GM19397 (cell line): ENCODE data around the gene PCDH17.

Experiments used
- ATAC-seq: cut with Tn5 transposase; IDR thresholded peaks from one replicate; pipeline ENCODE4 v1.9.1; 2021; ENCODE audit warnings: mild to moderate bottlenecking, moderate library complexity; ENCODE audit not compliant: unreplicated experiment

The PCDH17 gene

GRCh38 chr13:57635541-57636085 is 4.1 kb downstream of the PCDH17 start:
- no peak for ATAC-seq

DNA sequence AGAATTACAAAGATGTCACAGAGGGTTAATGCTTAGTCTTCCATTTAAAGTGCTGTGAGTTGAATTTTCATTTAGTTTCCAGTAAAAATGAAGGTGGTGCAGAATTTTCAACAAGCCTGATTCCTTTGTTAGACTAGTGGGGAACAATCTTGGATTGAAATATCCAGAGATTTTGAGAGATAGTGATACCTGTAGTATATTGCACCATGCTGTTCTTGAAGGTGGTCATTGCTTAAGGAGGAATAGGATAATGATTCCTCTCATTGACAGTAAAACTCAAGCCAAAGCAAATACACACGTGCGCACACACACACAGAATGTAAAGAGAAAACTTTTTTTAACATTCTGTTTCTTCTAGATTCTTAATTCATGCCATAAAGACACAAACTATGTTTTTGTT is 5.3 kb downstream of the PCDH17 start:
- no peak for ATAC-seq

GRCh38 chr13:57637515-57637914 is 6.0 kb downstream of the PCDH17 start:
- ATAC-seq, result no peak

DNA sequence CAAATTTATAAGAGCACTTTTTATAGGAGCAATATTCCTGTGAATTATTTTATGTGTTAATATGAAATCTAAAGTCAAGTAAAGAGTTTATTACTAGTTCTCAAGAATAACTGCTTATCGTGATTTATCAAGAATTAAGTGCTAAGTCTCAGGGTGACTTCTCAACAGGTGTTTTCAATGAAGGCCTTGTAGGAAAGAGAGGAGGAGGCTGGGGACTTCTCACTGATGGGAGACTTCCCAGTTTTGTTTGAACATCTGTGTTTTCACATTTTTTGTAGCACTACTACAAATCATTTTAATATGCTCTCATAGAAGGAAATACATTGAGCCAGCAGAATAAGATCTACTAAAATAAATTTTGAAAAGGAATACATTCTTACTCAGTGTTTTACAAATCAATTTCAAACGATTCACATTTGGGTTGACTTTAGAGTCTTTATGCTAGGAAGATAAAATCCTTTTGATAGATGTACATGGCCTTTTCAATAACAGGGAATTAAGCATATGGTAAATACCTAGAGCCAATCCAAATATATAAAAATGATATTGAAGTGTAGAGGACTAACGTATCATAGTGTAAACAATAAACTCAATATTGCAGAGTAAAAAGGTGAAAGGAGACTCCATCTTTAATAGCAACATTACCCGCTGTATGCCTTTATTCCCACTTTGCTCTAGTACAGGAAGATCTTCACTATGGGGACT is 6.8 kb downstream of the PCDH17 start:
- no peak for ATAC-seq

DNA sequence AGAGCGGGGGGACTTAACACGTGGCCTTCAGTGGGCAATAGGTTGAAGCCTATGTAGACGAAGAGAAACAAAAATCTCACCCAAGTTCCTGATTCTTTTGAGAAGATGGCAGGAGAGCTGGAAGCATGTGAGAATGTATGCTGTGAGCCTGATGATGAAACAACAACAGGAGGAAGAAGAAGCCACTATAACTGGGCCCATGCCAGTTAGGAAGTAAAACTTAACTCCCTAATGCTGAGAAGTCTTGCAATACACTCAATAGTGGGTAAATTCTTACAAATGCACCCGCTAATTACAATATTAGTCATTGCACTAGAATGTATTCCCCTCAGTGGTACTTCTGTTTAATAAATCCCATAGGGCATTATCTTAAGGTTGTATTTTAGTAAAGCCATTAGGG is 9.1 kb downstream of the PCDH17 start:
- no peak for ATAC-seq

DNA sequence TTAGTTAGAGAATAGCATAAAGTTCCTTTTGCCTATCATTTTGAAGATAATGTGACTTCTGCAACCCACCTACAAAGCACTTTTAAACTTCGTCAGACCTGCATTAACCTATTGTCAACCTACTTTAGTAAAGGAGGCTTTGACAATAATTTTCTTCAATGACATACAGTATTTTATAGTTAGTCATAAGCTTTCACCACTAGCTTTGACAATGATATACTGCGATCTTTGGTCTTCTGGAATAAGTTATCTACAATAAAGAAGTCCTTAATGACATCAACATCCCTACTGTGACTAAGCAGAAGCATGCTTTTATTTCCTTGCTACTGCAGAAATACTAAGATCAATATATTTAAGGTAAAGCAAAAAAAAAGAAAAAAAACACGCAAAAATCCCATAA is 9.5 kb downstream of the PCDH17 start:
- no peak for ATAC-seq

DNA sequence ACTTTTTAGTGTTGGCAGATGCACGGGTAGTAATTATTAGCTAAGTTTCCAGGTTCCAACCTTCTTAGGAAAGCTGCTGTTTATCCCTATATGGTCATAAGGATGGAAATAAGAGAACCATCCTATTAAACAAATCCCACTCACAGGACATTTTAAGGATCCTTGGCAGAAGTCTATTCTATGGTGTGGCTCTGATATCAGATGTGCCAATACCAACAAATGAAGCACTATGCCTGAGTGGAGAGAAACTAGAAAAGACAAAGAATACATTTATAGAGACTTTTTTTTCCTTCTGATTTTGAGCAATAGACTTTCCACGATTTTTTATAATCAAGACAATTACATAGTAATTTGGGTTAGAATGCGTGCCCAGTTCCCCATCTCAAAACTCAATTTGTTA is 12.6 kb downstream of the PCDH17 start:
- ATAC-seq, result no peak

DNA sequence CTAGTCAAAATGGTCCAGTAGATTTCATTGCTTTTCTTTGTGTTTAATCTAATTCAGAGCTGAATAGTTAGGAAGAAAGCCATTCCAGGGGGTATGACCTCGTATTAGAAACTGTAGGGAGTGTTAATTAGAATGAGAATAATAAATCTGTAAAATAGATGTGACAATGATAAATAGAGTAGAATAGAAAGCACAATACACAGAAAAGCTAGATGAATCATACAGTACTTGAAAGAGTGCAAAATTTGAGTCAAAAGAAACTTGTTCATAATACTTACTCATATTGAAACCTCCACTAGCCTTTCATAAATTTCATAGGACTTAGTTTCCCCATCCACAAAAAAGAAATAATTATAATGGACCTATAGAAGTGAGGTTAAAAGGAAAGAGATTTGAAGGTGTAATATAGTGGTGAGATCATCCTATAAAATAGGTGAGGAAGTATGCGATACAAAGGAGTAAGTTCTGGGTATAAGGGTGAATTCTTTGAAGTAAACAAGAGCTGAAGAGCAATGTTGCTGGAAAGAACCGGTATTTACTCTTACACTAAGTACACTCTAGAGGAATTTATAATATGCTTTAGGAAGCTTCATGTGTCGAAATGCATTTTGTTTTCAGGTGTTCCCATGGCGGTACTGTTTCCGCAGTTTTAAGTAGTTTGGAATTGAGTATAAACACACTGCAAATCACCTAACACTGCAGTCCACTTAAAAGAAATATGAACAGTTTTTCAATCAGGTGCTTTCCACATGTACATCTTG is 21.9 kb downstream of the PCDH17 start:
- ATAC-seq, result no peak

DNA sequence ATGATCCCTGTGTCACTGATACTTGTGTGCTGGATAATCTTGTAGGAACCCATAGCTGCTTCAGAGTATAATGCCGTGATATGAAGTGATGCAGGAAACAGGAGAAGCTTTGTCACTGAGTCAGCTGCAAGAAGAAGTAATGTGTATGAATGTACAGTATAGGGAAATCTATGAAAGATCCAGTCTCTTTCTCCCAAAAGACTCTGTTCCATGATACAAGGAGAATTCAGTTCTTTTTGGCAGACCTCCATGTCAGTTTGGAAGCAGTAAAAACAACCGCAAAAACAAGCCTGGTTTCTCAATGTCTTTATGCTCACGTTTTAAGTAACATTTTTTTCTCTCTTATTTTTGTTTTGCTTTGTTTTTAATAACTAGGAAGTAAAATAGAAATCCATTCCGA is 33.9 kb downstream of the PCDH17 start:
- ATAC-seq, result no peak

- no peak for ATAC-seq
These were observed 34.8 kb downstream of the PCDH17 start for GRCh38 chr13:57666131-57666953.

- ATAC-seq, result no peak
These were observed 40.6 kb downstream of the PCDH17 start for GRCh38 chr13:57672168-57672567.

DNA sequence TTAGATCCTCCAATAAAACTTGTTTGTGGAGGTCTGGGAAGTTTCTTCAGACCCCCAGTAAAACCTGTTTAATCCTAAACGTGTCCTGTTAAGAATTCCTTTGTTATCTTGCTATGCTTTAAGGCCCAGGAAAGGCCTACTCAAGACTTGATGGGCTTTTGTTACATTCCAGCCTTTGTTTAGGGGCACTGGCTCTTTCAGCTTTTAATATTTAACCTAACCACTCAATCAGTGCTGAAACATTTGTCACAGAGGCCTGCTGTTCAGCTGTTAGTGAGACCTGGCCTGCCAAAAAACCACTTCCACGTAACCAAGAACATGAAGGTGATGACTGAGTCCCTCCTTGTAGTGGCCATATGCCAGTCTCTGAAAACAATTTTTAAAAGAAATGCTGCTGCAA is 41.7 kb downstream of the PCDH17 start:
- no peak for ATAC-seq

- no peak for ATAC-seq
These were observed 44.0 kb downstream of the PCDH17 start for GRCh38 chr13:57675526-57675925.

- no peak for ATAC-seq
These were observed 49.1 kb downstream of the PCDH17 start for GRCh38 chr13:57680609-57681008.

- ATAC-seq, result no peak
These were observed 50.7 kb downstream of the PCDH17 start for GRCh38 chr13:57682128-57682716.

GRCh38 chr13:57698851-57699250 is 67.3 kb downstream of the PCDH17 start:
- ATAC-seq, result no peak

GRCh38 chr13:57704031-57704430 is 72.5 kb downstream of the PCDH17 start:
- ATAC-seq, result no peak

DNA sequence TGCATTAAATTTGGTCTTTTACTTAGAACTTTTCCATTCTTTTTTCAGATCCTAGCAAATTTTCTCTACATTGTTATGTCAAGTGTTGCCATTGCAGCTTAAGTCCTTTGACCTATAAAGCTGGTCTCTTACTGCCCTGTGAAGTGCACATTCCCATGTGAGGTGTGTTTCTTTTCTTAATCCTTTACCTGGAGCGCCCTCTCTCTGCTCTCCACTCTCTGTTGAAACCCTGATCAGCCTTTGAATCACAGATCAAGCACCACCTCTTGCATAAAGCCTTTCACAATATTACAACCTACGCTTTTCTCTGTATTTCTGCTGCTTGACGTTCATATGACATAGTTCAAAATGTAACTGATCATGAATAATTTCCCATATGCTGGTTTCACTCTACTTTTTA is 84.8 kb downstream of the PCDH17 start:
- ATAC-seq, result no peak

DNA sequence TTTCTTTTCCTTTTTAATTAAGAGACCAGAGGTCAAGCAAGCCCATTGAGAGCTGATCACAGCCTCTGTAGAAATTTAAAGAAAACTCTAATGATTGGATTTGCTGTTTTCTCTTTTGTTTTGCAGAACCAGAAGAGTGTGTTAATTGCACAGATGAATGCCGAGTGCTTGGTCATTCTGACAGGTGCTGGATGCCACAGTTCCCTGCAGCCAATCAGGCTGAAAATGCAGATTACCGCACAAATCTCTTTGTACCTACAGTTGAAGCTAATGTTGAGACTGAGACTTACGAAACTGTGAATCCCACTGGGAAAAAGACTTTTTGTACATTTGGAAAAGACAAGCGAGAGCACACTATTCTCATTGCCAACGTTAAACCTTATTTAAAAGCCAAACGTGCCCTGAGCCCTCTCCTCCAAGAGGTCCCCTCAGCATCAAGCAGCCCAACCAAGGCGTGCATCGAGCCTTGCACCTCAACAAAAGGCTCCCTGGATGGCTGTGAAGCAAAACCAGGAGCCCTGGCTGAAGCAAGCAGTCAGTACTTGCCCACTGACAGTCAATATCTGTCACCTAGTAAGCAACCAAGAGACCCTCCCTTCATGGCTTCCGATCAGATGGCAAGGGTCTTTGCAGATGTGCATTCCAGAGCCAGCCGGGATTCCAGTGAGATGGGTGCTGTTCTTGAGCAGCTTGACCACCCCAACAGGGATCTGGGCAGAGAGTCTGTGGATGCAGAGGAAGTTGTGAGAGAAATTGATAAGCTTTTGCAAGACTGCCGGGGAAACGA is 93.1 kb downstream of the PCDH17 start:
- no peak for ATAC-seq

GRCh38 chr13:57725480-57725879 is 93.9 kb downstream of the PCDH17 start:
- ATAC-seq, result no peak
